HepG2 (cell line): ENCODE data around the gene LYSMD3. TPM values are rescaled to one million over a fixed set of nuclear protein-coding genes. Genes with fewer than 3 reads are reported as not detected.

Source experiments
- BATF2 ChIP-seq: sonication (generic); formaldehyde crosslinking; IDR thresholded peaks from 2 replicates; pipeline ENCODE4 v1.8.0; 2022; ENCODE audit warnings: mild to moderate bottlenecking, missing genetic modification reagents, moderate library complexity
- GLI4 ChIP-seq: sonication (generic); formaldehyde crosslinking; IDR thresholded peaks from 2 replicates; pipeline ENCODE4 v1.5.1; 2020; ENCODE audit warnings: missing genetic modification reagents, mild to moderate bottlenecking, moderate library complexity, borderline replicate concordance
- HOXD1 ChIP-seq: sonication (generic); formaldehyde crosslinking; IDR thresholded peaks from 2 replicates; pipeline ENCODE4 v1.5.0; 2020; ENCODE audit warnings: missing genetic modification reagents
- KLF13 ChIP-seq: sonication (generic); formaldehyde crosslinking; IDR thresholded peaks from 2 replicates; pipeline ENCODE4 v1.4.0; 2020; ENCODE audit warnings: mild to moderate bottlenecking, missing genetic modification reagents
- KLF15 ChIP-seq: sonication (generic); formaldehyde crosslinking; IDR thresholded peaks from 2 replicates; pipeline ENCODE4 v1.8.1; 2023; ENCODE audit warnings: borderline replicate concordance, mild to moderate bottlenecking, inconsistent platforms, missing genetic modification reagents, mixed read lengths
- REL ChIP-seq: sonication (generic); formaldehyde crosslinking; conservative IDR thresholded peaks from 2 replicates; pipeline ENCODE4 v1.8.0; 2022; ENCODE audit warnings: mild to moderate bottlenecking, missing genetic modification reagents, moderate library complexity
- SETDB1 ChIP-seq: sonication (generic); formaldehyde crosslinking; IDR thresholded peaks from 2 replicates; pipeline ENCODE4 v1.5.1; 2020; ENCODE audit warnings: missing genetic modification reagents, mild to moderate bottlenecking, borderline replicate concordance
- SMYD3 ChIP-seq: sonication (generic); formaldehyde crosslinking; IDR thresholded peaks from 2 replicates; pipeline ENCODE4 v1.8.1; 2023; ENCODE audit warnings: mild to moderate bottlenecking, missing genetic modification reagents
- U2AF1 ChIP-seq: fragments of 200-400 bp; formaldehyde crosslinking; optimal IDR thresholded peaks from 2 replicates; pipeline ENCODE3; 2017; ENCODE audit warnings: mild to moderate bottlenecking, low read depth, low read length
- ZBTB26 ChIP-seq: IDR thresholded peaks from 2 replicates; pipeline ENCODE4 v1.6.1; 2016; ENCODE audit warnings: missing compliant biosample characterization, missing genetic modification reagents, borderline replicate concordance
- ZBTB37 ChIP-seq: sonication (generic); formaldehyde crosslinking; IDR thresholded peaks from 2 replicates; pipeline ENCODE4 v1.4.0; 2020; ENCODE audit warnings: mild to moderate bottlenecking, missing genetic modification reagents
- ZC3H13 ChIP-seq: sonication (generic); formaldehyde crosslinking; IDR thresholded peaks from 2 replicates; pipeline ENCODE4 v1.8.1; 2023; ENCODE audit warnings: mild to moderate bottlenecking, missing genetic modification reagents, moderate library complexity
- ZFP36 ChIP-seq: fragments of 150-350 bp; IDR thresholded peaks from 2 replicates; pipeline ENCODE4 v1.6.1; 2018; ENCODE audit warnings: borderline replicate concordance, low read length, low read depth; ENCODE audit not compliant: partially characterized antibody
- ZFP62 ChIP-seq: sonication (generic); formaldehyde crosslinking; IDR thresholded peaks from 2 replicates; pipeline ENCODE4 v1.4.0; 2020; ENCODE audit warnings: missing genetic modification reagents
- ZNF232 ChIP-seq: sonication (generic); formaldehyde crosslinking; IDR thresholded peaks from 2 replicates; pipeline ENCODE4 v1.4.0; 2020; ENCODE audit warnings: missing genetic modification reagents, borderline replicate concordance
- ZNF253 ChIP-seq: sonication (generic); formaldehyde crosslinking; IDR thresholded peaks from 2 replicates; pipeline ENCODE4 v1.8.0; 2022; ENCODE audit warnings: mild to moderate bottlenecking, missing genetic modification reagents, borderline replicate concordance
- ZNF354B ChIP-seq: sonication (generic); formaldehyde crosslinking; IDR thresholded peaks from 2 replicates; pipeline ENCODE4 v1.8.0; 2022; ENCODE audit warnings: mild to moderate bottlenecking, missing genetic modification reagents
- ZNF441 ChIP-seq: sonication (generic); formaldehyde crosslinking; IDR thresholded peaks from 2 replicates; pipeline ENCODE4 v1.7.0; 2021; ENCODE audit warnings: missing genetic modification reagents, borderline replicate concordance
- ZNF530 ChIP-seq: sonication (generic); formaldehyde crosslinking; IDR thresholded peaks from 2 replicates; pipeline ENCODE4 v1.5.0; 2020; ENCODE audit warnings: low read depth, mild to moderate bottlenecking, missing genetic modification reagents
- ZNF547 ChIP-seq: sonication (generic); formaldehyde crosslinking; IDR thresholded peaks from 2 replicates; pipeline ENCODE4 v1.5.1; 2020; ENCODE audit warnings: mild to moderate bottlenecking, missing genetic modification reagents
- ZNF567 ChIP-seq: sonication (generic); formaldehyde crosslinking; IDR thresholded peaks from 2 replicates; pipeline ENCODE4 v1.8.1; 2023; ENCODE audit warnings: mild to moderate bottlenecking, missing genetic modification reagents, borderline replicate concordance
- ZNF572 ChIP-seq: sonication (generic); formaldehyde crosslinking; IDR thresholded peaks from 2 replicates; pipeline ENCODE4 v1.5.1; 2020; ENCODE audit warnings: mild to moderate bottlenecking, missing genetic modification reagents
- ZNF766 ChIP-seq: sonication (generic); formaldehyde crosslinking; IDR thresholded peaks from 2 replicates; pipeline ENCODE4 v1.5.0; 2020; ENCODE audit warnings: missing genetic modification reagents, borderline replicate concordance
- ZNF777 ChIP-seq: sonication (generic); formaldehyde crosslinking; IDR thresholded peaks from 2 replicates; pipeline ENCODE4 v1.4.0; 2020; ENCODE audit warnings: missing genetic modification reagents
- ZNF891 ChIP-seq: sonication (generic); formaldehyde crosslinking; IDR thresholded peaks from 2 replicates; pipeline ENCODE4 v1.5.0; 2020; ENCODE audit warnings: mild to moderate bottlenecking, missing genetic modification reagents
- polyA plus RNA-seq, 8 experiments: library from polyadenylated mRNA; depleted of rRNA in 3 of 8; stranded (reverse) in 7 of 8; unstranded in 1 of 8; fragments of >200 nt; fragmentation: Illumina TruSeq in 4 of 8; extraction: Trizol in 4 of 8; gene quantifications; 2 replicates each; pipeline versions ENCODE4 v1.2.1 to v1.2.3, GENCODE V29; 2011 to 2016; ENCODE audit warnings: low read depth in 4 of 8, missing spikeins in 1 of 8, mixed read lengths in 1 of 8; ENCODE audit not compliant: insufficient read depth in 1 of 8
- total RNA-seq, 5 experiments: library from RNA; depleted of rRNA; stranded (reverse); fragments of >200 nt; fragmentation: Illumina TruSeq; extraction: Trizol; gene quantifications; 2 replicates each; pipeline ENCODE4 v1.2.3, GENCODE V29; 2016; ENCODE audit warnings: low read depth in 1 of 5

LYSMD3 gene
- total and polyA plus RNA-seq, 2 of the 13 experiments (the other 11 are each of a cell fraction or from before 2014, with no cell fraction given) = 9.1 to 13.8 TPM

GRCh38 chr5:90473396-90474234 lies 55.8 kb downstream of the LYSMD3 start (continued):
- TF ChIP-seq ZNF530 (CRISPR knock-in tag) (0 out of 2 replicates have a peak, but pooled peaks have one; percentile 10), KLF13 (CRISPR knock-in tag) (peak; percentile 41; the same call in 1 of the 2 replicates), SMYD3 (peak; percentile 59; the same call in 1 of the 2 replicates), GLI4 (0 out of 2 replicates have a peak, but pooled peaks have one; percentile 20), ZNF232 (CRISPR knock-in tag) (peak; percentile 69), ZC3H13 (CRISPR knock-in tag) (peak; percentile 54; the same call in 1 of the 2 replicates), ZNF354B (CRISPR knock-in tag) (peak; percentile 92; the same call in 1 of the 2 replicates), ZNF572 (CRISPR knock-in tag) (peak; percentile 78; the same call in 1 of the 2 replicates), ZNF441 (peak; percentile 71), HOXD1 (CRISPR knock-in tag) (0 out of 2 replicates have a peak, but pooled peaks have one; percentile 24), ZFP62 (no peak), ZNF253 (CRISPR knock-in tag) (peak; percentile 39; the same call in 1 of the 2 replicates), ZBTB26 (CRISPR knock-in tag) (no peak), ZNF766 (CRISPR knock-in tag) (peak; percentile 58; the same call in 1 of the 2 replicates), ZNF891 (peak; percentile 85; the same call in 1 of the 2 replicates), SETDB1 (CRISPR knock-in tag) (no peak; the same call in 1 of the 2 replicates), U2AF1 (peak; percentile 15), REL (peak; percentile 13; the same call in 1 of the 2 replicates), ZNF547 (CRISPR knock-in tag) (peak; percentile 3; the same call in 1 of the 2 replicates), BATF2 (peak; percentile 71; the same call in 1 of the 2 replicates), ZNF567 (CRISPR knock-in tag) (peak; percentile 10; the same call in 1 of the 2 replicates), ZBTB37 (no peak; the same call in 1 of the 2 replicates), ZFP36 (no peak), KLF15 (CRISPR knock-in tag) (0 out of 2 replicates have a peak, but pooled peaks have one; percentile 79), ZNF777 (CRISPR knock-in tag) (peak; percentile 50; the same call in 1 of the 2 replicates)
